HEK293 (cell line): ENCODE results near the gene MTFR1L.

Experiments used
- CTCF ChIA-PET: fragments of 350-600 bp; formaldehyde crosslinking; extraction: SDS; loops from one replicate; lab custom pipeline; 2021; ENCODE audit warnings: antibody characterized with exemption; lab: Yijun Ruan, JAX
- POLR2A ChIA-PET: fragments of 300-600 bp; formaldehyde crosslinking; extraction: SDS; loops from one replicate; lab custom pipeline; 2020; ENCODE audit warnings: antibody characterized with exemption, inconsistent platforms; lab: Yijun Ruan, JAX
- H3K27ac ChIP-seq: fragments of 200-500 bp; sonication (Bioruptor generic); 2 replicates; pipeline ENCODE4 v1.5.1; 2014; ENCODE audit warnings: low read depth, low read length, control low read depth, inconsistent platforms; ENCODE audit errors: extremely low read depth
- H3K36me3 ChIP-seq, 2 experiments: fragments of 200-500 bp in 1 of 2; sonication (Bioruptor generic) in 1 of 2; 1 replicate in 1 of 2; 2 replicates in 1 of 2; pipeline ENCODE4 v1.5.1; 2014 to 2017; ENCODE audit warnings: inconsistent platforms in 2 of 2, low read length in 2 of 2; ENCODE audit not compliant: control insufficient read depth in 2 of 2, insufficient read depth in 1 of 2
- H3K4me1 ChIP-seq: fragments of 200-500 bp; sonication (Bioruptor generic); 2 replicates; pipeline ENCODE4 v1.5.1; 2014; ENCODE audit warnings: mild to moderate bottlenecking, low read length, inconsistent platforms; ENCODE audit not compliant: control insufficient read depth, insufficient read depth
- H3K4me3 ChIP-seq: 2 replicates; pipeline ENCODE4 v1.5.1; 2011; ENCODE audit warnings: low read depth, mild to moderate bottlenecking, control low read depth, low read length, moderate library complexity
- H3K9me3 ChIP-seq: fragments of 200-500 bp; sonication (Bioruptor generic); 2 replicates; pipeline ENCODE4 v1.5.1; 2014; ENCODE audit warnings: low read depth, low read length, inconsistent platforms; ENCODE audit not compliant: control insufficient read depth, insufficient read depth
- GLIS1 ChIP-seq: fragments of 450-650 bp; formaldehyde crosslinking; IDR thresholded peaks from 2 replicates; pipeline ENCODE4 v1.5.1; 2016; ENCODE audit warnings: missing biosample characterization, missing genetic modification characterization
- KLF9 ChIP-seq: fragments of 450-650 bp; formaldehyde crosslinking; IDR thresholded peaks from 2 replicates; pipeline ENCODE4 v1.5.1; 2016; ENCODE audit warnings: missing biosample characterization, missing genetic modification characterization, low read depth
- SALL2 ChIP-seq: fragments of 450-650 bp; formaldehyde crosslinking; IDR thresholded peaks from 2 replicates; pipeline ENCODE4 v1.5.0; 2017; ENCODE audit warnings: missing biosample characterization, mild to moderate bottlenecking, missing genetic modification characterization, borderline replicate concordance
- ZBTB17 ChIP-seq: fragments of 450-650 bp; formaldehyde crosslinking; IDR thresholded peaks from 2 replicates; pipeline ENCODE4 v1.5.1; 2016; ENCODE audit warnings: missing biosample characterization, missing genetic modification characterization
- ZBTB20 ChIP-seq: fragments of 450-650 bp; formaldehyde crosslinking; IDR thresholded peaks from 2 replicates; pipeline ENCODE4 v1.5.1; 2016; ENCODE audit warnings: missing biosample characterization, missing genetic modification characterization
- ZBTB21 ChIP-seq: fragments of 450-650 bp; formaldehyde crosslinking; IDR thresholded peaks from 2 replicates; pipeline ENCODE4 v1.5.1; 2017; ENCODE audit warnings: missing biosample characterization, missing genetic modification characterization
- ZIC2 ChIP-seq: fragments of 450-650 bp; formaldehyde crosslinking; IDR thresholded peaks from 2 replicates; pipeline ENCODE4 v1.5.1; 2016; ENCODE audit warnings: missing biosample characterization, missing genetic modification characterization
- ZNF19 ChIP-seq: fragments of 450-650 bp; formaldehyde crosslinking; IDR thresholded peaks from 2 replicates; pipeline ENCODE4; 2016; ENCODE audit warnings: missing biosample characterization, missing genetic modification characterization, low read depth
- ZNF2 ChIP-seq: fragments of 450-650 bp; formaldehyde crosslinking; IDR thresholded peaks from 2 replicates; pipeline ENCODE4 v1.5.1; 2016; ENCODE audit warnings: missing biosample characterization, missing genetic modification characterization
- ZNF202 ChIP-seq: fragments of 450-650 bp; formaldehyde crosslinking; IDR thresholded peaks from 2 replicates; pipeline ENCODE4 v1.5.1; 2016; ENCODE audit warnings: missing biosample characterization, missing genetic modification characterization, borderline replicate concordance
- ZNF24 ChIP-seq: fragments of 450-650 bp; formaldehyde crosslinking; IDR thresholded peaks from 2 replicates; pipeline ENCODE4 v1.5.1; 2016; ENCODE audit warnings: missing biosample characterization, missing genetic modification characterization
- ZNF324 ChIP-seq: fragments of 450-650 bp; formaldehyde crosslinking; IDR thresholded peaks from 2 replicates; pipeline ENCODE4 v1.5.1; 2016; ENCODE audit warnings: missing biosample characterization, missing genetic modification characterization
- ZNF341 ChIP-seq: fragments of 450-650 bp; formaldehyde crosslinking; IDR thresholded peaks from 2 replicates; pipeline ENCODE4; 2016; ENCODE audit warnings: low read depth, missing biosample characterization, missing genetic modification characterization
- ZNF354C ChIP-seq: fragments of 450-650 bp; formaldehyde crosslinking; IDR thresholded peaks from 2 replicates; pipeline ENCODE4 v1.5.1; 2016; ENCODE audit warnings: missing biosample characterization, missing genetic modification characterization, low read depth, borderline replicate concordance
- ZNF391 ChIP-seq: fragments of 450-650 bp; formaldehyde crosslinking; IDR thresholded peaks from 2 replicates; pipeline ENCODE4 v1.5.1; 2016; ENCODE audit warnings: low read depth, missing biosample characterization, missing genetic modification characterization, borderline replicate concordance
- ZNF473 ChIP-seq: fragments of 450-650 bp; formaldehyde crosslinking; IDR thresholded peaks from 2 replicates; pipeline ENCODE4 v1.5.1; 2017; ENCODE audit warnings: missing biosample characterization, missing genetic modification characterization
- ZNF48 ChIP-seq: fragments of 450-650 bp; formaldehyde crosslinking; IDR thresholded peaks from 2 replicates; pipeline ENCODE4 v1.5.1; 2016; ENCODE audit warnings: missing biosample characterization, missing genetic modification characterization
- ZNF600 ChIP-seq: fragments of 450-650 bp; formaldehyde crosslinking; IDR thresholded peaks from 2 replicates; pipeline ENCODE4 v1.5.1; 2016; ENCODE audit warnings: missing biosample characterization, missing genetic modification characterization
- ZNF623 ChIP-seq: fragments of 450-650 bp; formaldehyde crosslinking; IDR thresholded peaks from 2 replicates; pipeline ENCODE4 v1.5.1; 2016; ENCODE audit warnings: missing biosample characterization, missing genetic modification characterization
- ZNF660 ChIP-seq: fragments of 450-650 bp; IDR thresholded peaks from 2 replicates; pipeline ENCODE4 v1.5.1; 2018; ENCODE audit warnings: missing biosample characterization, mild to moderate bottlenecking, missing genetic modification characterization
- ZNF692 ChIP-seq: fragments of 450-650 bp; formaldehyde crosslinking; IDR thresholded peaks from 2 replicates; pipeline ENCODE4 v1.5.1; 2016; ENCODE audit warnings: missing biosample characterization, missing genetic modification characterization
- ZNF707 ChIP-seq: fragments of 450-650 bp; formaldehyde crosslinking; IDR thresholded peaks from 2 replicates; pipeline ENCODE4 v1.5.1; 2016; ENCODE audit warnings: missing biosample characterization, missing genetic modification characterization
- TF ChIP-seq, protein P1 (sequence below): fragments of 450-650 bp; formaldehyde crosslinking; IDR thresholded peaks from 2 replicates; pipeline ENCODE4 v1.5.1; 2016; ENCODE audit warnings: missing biosample characterization, missing genetic modification characterization
- TF ChIP-seq, protein P2 (sequence below): fragments of 450-650 bp; formaldehyde crosslinking; IDR thresholded peaks from 2 replicates; pipeline ENCODE4 v1.5.1; 2016; ENCODE audit warnings: missing biosample characterization, missing genetic modification characterization

MTFR1L gene

GRCh38 chr1:25820247-25821111 lies 725 bp downstream of the MTFR1L start (continued):
- TF ChIP-seq KLF9 (tag by site-specific recombination) (0 out of 2 replicates have a peak, but pooled peaks have one; percentile 30), GLIS1 (tag by site-specific recombination) (no peak), ZNF24 (tag by site-specific recombination) (peak; percentile 79; the same call in 1 of the 2 replicates), ZNF19 (tag by site-specific recombination) (no peak), ZNF48 (tag by site-specific recombination) (no peak), ZNF2 (tag by site-specific recombination) (0 out of 2 replicates have a peak, but pooled peaks have one; percentile 36), ZNF707 (tag by site-specific recombination) (no peak), ZNF692 (peak; percentile 88), ZBTB20 (tag by site-specific recombination) (peak; percentile 85), ZBTB21 (no peak), ZNF354C (tag by site-specific recombination) (no peak), ZIC2 (tag by site-specific recombination) (no peak; the same call in 1 of the 2 replicates), ZNF660 (tag by site-specific recombination) (0 out of 2 replicates have a peak, but pooled peaks have one; percentile 8), ZNF202 (no peak)

DNA sequence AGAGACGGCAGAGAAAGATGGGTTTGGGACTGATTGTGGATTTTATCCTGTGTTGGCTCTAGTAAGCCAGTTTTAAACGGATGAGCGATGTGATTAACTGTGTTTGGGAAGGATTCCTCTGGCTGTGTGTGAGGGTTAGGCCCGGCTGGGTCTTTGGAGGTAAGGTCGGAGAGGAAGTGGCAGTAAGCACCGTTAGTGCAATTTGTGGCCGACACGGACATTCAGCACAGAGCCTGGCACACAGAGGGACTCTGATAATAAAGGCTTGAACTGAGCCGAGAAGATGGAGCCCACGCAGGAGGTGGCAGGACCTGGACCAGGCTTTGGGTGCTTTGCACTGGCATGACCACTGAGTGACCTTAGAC lies 1.3 kb downstream of the MTFR1L start:
- TF ChIP-seq, protein P1, sequence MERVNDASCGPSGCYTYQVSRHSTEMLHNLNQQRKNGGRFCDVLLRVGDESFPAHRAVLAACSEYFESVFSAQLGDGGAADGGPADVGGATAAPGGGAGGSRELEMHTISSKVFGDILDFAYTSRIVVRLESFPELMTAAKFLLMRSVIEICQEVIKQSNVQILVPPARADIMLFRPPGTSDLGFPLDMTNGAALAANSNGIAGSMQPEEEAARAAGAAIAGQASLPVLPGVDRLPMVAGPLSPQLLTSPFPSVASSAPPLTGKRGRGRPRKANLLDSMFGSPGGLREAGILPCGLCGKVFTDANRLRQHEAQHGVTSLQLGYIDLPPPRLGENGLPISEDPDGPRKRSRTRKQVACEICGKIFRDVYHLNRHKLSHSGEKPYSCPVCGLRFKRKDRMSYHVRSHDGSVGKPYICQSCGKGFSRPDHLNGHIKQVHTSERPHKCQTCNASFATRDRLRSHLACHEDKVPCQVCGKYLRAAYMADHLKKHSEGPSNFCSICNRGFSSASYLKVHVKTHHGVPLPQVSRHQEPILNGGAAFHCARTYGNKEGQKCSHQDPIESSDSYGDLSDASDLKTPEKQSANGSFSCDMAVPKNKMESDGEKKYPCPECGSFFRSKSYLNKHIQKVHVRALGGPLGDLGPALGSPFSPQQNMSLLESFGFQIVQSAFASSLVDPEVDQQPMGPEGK (tag by site-specific recombination) = no peak
- TF ChIP-seq ZNF391 (peak; percentile 62; the same call in 1 of the 2 replicates), ZNF600 (peak; percentile 25), ZNF341 (no peak), ZNF324 (tag by site-specific recombination) (0 out of 2 replicates have a peak, but pooled peaks have one; percentile 24)
- H3K4me3 ChIP-seq = peak overlapping the region; percentile 82
- H3K9me3 ChIP-seq = no peaks in the 10 kb centered on the region
- POLR2A ChIA-PET = interaction anchor here (1.3 to 2.9 kb wide), 2 partner anchors 54 to 77 kb away, joined by 3 to 7 read pairs; partner anchors contain the start of gene PAQR7
- peaks cover 0 to 42% of the 10 kb centered on the region in 2 experiments; a peak in 1 of 3 replicates for H3K36me3 ChIP-seq
- H3K4me1 ChIP-seq = peaks cover 6% of the 10 kb centered on the region; the same call in 1 of the 2 replicates
- CTCF ChIA-PET = interaction anchor here (1.0 kb wide), 1 partner anchor 75 kb away, joined by 4 read pairs; no protein-coding TSS in a partner anchor
- H3K27ac ChIP-seq = no peak overlapping the region

DNA sequence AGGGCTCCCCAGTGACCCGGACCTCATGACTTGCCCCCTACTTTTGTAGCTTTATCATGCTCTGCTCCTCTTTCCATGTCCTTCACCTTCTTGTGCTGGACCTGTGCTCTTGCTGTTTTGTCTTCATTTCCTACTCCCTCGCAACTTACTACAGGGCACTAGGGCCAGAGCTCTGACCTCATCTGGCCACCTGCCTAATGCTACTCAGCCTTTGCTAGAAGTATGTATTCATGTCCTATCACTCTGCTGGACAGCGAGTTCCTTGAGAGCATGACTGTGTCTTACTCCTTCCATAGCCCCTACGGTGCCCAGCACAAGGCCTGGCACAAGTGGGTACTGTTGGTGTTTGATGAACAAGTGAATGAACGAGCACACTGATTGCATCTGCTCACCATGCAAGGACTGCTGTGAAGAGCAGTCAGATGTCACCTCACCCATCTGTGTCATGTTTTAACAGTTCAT lies 1.9 kb downstream of the MTFR1L start:
- H3K36me3 ChIP-seq = peaks cover 0 to 42% of the 10 kb centered on the region in 2 experiments; a peak in 1 of 3 replicates
- no peak overlapping the region for H3K27ac ChIP-seq
- CTCF ChIA-PET = interaction anchor here (1.0 to 1.2 kb wide), 2 partner anchors 74 to 183 kb away, joined by 3 read pairs; no protein-coding TSS in a partner anchor
- POLR2A ChIA-PET = interaction anchor here (1.1 to 2.9 kb wide), 2 partner anchors 11 to 54 kb away, joined by 4 to 7 read pairs; partner anchors contain the start of gene PAQR7
- no peaks in the 10 kb centered on the region for H3K9me3 ChIP-seq
- no peak overlapping the region for H3K4me3 ChIP-seq
- peaks cover 6% of the 10 kb centered on the region; the same call in 1 of the 2 replicates for H3K4me1 ChIP-seq
- TF ChIP-seq ZNF473 (no peak), SALL2 (tag by site-specific recombination) (no peak), ZNF623 (tag by site-specific recombination) (no peak), ZBTB17 (no peak)
- TF ChIP-seq, protein P2, sequence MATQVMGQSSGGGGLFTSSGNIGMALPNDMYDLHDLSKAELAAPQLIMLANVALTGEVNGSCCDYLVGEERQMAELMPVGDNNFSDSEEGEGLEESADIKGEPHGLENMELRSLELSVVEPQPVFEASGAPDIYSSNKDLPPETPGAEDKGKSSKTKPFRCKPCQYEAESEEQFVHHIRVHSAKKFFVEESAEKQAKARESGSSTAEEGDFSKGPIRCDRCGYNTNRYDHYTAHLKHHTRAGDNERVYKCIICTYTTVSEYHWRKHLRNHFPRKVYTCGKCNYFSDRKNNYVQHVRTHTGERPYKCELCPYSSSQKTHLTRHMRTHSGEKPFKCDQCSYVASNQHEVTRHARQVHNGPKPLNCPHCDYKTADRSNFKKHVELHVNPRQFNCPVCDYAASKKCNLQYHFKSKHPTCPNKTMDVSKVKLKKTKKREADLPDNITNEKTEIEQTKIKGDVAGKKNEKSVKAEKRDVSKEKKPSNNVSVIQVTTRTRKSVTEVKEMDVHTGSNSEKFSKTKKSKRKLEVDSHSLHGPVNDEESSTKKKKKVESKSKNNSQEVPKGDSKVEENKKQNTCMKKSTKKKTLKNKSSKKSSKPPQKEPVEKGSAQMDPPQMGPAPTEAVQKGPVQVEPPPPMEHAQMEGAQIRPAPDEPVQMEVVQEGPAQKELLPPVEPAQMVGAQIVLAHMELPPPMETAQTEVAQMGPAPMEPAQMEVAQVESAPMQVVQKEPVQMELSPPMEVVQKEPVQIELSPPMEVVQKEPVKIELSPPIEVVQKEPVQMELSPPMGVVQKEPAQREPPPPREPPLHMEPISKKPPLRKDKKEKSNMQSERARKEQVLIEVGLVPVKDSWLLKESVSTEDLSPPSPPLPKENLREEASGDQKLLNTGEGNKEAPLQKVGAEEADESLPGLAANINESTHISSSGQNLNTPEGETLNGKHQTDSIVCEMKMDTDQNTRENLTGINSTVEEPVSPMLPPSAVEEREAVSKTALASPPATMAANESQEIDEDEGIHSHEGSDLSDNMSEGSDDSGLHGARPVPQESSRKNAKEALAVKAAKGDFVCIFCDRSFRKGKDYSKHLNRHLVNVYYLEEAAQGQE = peak; percentile 64
